Thyroid gland (tissue), 4 donors: ENCODE results near the gene PAX5. TPM values are rescaled to one million over a fixed set of nuclear protein-coding genes. Genes with fewer than 3 reads are reported as not detected.

Source experiments
- DNase-seq, 2 donors: peaks; one replicate each; pipeline ENCODE4 v3.0.0-alpha.2; 2019
- H3K27ac ChIP-seq, 3 donors: fragments of 200-600 bp; sonication (generic); 1 replicate in 2 of 3; 2 replicates in 1 of 3; pipeline ENCODE4 v1.5.1; 2016 to 2019; ENCODE audit warnings: mild to moderate bottlenecking in 1 of 3, moderate library complexity in 1 of 3
- H3K27me3 ChIP-seq: fragments of 200-600 bp; sonication (generic); one replicate; pipeline ENCODE4 v1.5.1; 2019
- H3K36me3 ChIP-seq, 2 donors: fragments of 200-600 bp; sonication (generic); one replicate each; pipeline ENCODE4 v1.5.1; 2016 to 2019
- H3K4me1 ChIP-seq, 2 donors: fragments of 200-600 bp; sonication (generic); one replicate each; pipeline ENCODE4 v1.5.1; 2017 to 2019
- H3K4me3 ChIP-seq, 3 donors: fragments of 200-600 bp; sonication (generic); replicated peaks in 1 of 3; 1 replicate in 2 of 3; 2 replicates in 1 of 3; pipeline ENCODE4 v1.5.1; 2016; ENCODE audit warnings: mild to moderate bottlenecking in 1 of 3
- H3K9me3 ChIP-seq: fragments of 200-600 bp; sonication (generic); one replicate; pipeline ENCODE4 v1.5.1; 2017
- POLR2A ChIP-seq, 2 donors: fragments of 450-650 bp; IDR thresholded peaks; one replicate each; pipeline ENCODE4 v1.6.1; 2017; ENCODE audit warnings: antibody characterized with exemption in 2 of 2, mild to moderate bottlenecking in 2 of 2, moderate library complexity in 1 of 2
- WGBS, 2 donors: methylation state at CpG; one replicate each; pipeline ENCODE4 v1.1.5; 2017; 5-methylcytosine and 5-hydroxymethylcytosine counted together
- intact Hi-C: fragments of 100-400 bp; cut with DNase I; formaldehyde crosslinking; loops from one replicate; pipeline ENCODE4 v1.15.1; 2023
- total RNA-seq, 4 donors: library from RNA; depleted of rRNA; stranded (reverse); fragments of >200 nt; gene quantifications; one replicate each; pipeline ENCODE4 v1.2.3, GENCODE V29; 2016
- TF ChIP-seq, protein P1 (sequence below), 6 experiments: fragments of 200-600 bp in 3 of 6; fragments of 450-650 bp in 3 of 6; sonication (generic) in 3 of 6; IDR thresholded peaks; one replicate each; pipeline ENCODE4 v1.5.1; 2016 to 2019; ENCODE audit warnings: antibody characterized with exemption in 6 of 6, mild to moderate bottlenecking in 2 of 6, inconsistent platforms in 1 of 6, moderate library complexity in 1 of 6

Gene PAX5
- total RNA-seq, 4 donors from 2014 or later = 0.68 TPM; not detected in 3

DNA sequence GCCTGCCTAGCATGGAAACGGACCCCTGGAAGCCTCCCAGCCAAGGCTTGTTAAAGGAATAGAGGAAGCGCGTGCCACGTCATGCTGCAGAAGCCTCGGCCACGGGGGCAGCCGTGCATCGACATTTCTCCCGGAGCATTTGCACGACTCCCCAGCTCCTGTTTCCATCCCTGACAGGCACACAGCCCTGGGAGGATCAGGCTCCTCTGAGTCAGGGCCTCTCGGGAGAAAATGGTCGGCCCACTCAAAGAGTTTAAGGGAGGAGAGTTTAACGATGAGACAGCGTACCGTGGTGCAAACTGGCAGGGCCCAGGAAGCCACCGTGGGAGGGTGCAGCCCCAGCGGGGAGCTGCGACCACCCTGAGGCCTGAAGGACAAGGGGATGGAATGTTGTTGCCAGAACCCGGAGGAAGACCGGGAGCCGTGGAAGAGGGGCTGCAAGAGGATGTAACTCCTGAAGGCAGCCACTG is 213.6 kb downstream of the PAX5 start:
- H3K36me3 ChIP-seq = no peaks in the 10 kb centered on the region
- no peaks in the 10 kb centered on the region for H3K4me1 ChIP-seq
- WGBS, 2 donors = 64 to 79% methylated on average over 21 of the region's 21 CpGs
- DNase-seq = no peak
- H3K27ac ChIP-seq = no peak overlapping the region
- H3K9me3 ChIP-seq = no peaks in the 10 kb centered on the region
- H3K27me3 ChIP-seq = no peaks in the 10 kb centered on the region
- no peak overlapping the region for H3K4me3 ChIP-seq
- no peak for TF ChIP-seq POLR2A (IDR thresholded peaks at IDR 0.05)
- TF ChIP-seq, protein P1, sequence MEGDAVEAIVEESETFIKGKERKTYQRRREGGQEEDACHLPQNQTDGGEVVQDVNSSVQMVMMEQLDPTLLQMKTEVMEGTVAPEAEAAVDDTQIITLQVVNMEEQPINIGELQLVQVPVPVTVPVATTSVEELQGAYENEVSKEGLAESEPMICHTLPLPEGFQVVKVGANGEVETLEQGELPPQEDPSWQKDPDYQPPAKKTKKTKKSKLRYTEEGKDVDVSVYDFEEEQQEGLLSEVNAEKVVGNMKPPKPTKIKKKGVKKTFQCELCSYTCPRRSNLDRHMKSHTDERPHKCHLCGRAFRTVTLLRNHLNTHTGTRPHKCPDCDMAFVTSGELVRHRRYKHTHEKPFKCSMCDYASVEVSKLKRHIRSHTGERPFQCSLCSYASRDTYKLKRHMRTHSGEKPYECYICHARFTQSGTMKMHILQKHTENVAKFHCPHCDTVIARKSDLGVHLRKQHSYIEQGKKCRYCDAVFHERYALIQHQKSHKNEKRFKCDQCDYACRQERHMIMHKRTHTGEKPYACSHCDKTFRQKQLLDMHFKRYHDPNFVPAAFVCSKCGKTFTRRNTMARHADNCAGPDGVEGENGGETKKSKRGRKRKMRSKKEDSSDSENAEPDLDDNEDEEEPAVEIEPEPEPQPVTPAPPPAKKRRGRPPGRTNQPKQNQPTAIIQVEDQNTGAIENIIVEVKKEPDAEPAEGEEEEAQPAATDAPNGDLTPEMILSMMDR (IDR thresholded peaks at IDR 0.05) = no peak
- intact Hi-C loops = no loop called here

DNA sequence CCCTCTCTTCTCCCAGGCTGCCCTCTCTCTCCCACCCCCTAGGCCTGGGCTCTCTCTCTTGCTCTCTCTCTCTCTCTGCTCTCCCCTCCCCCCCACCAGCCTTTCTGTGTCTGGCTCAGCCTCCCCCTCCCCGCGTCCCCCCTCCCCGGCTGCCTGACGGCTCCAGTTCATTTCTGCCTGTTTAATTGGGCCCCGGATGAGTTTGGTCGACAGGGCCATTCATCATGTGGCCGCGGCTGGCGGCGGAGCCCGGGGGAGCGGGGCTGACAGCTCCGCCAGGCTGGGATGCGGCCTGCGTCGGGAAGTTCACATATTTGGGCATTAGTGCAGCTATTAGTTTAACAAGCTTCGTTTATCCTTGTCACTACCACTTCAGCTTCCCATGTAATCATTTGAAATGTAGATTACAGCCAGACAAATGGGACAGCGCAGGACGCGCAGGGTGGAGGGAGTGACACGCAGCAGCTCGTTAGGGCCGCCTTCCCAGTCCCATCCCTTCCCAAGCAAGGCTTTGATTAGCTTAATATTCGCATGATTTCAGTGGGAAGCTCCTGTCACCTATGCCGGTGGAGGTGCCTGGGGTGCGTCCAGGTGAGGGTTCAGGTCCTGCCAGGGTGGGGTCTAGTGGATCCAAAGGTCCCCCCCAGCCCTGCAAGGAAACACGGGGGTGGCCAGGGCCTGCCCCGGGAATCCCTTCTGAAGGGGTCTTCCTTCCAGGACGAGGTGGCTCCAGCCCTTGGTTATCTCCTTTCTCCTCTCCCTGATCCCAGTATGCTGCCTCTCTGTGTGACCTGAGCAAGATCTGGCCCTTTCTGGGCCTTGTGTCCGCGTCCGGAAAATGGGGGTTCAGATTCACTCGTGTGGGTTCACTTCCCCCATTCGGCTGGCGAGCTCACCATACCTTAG is 214.8 kb downstream of the PAX5 start:
- no peaks in the 10 kb centered on the region for H3K4me1 ChIP-seq
- no peaks in the 10 kb centered on the region for H3K9me3 ChIP-seq
- no peak overlapping the region for H3K27ac ChIP-seq
- intact Hi-C loops = no loop called here
- TF ChIP-seq, protein P1 (IDR thresholded peaks at IDR 0.05) = no peak
- TF ChIP-seq POLR2A (IDR thresholded peaks at IDR 0.05) = no peak
- no peaks in the 10 kb centered on the region for H3K27me3 ChIP-seq
- WGBS, 2 donors = 33 to 52% methylated on average over 21 to 35 of the region's 35 CpGs
- H3K36me3 ChIP-seq = no peaks in the 10 kb centered on the region
- no peak for DNase-seq
- H3K4me3 ChIP-seq = peak overlapping the region in 1 of 3 donors; percentile 5

DNA sequence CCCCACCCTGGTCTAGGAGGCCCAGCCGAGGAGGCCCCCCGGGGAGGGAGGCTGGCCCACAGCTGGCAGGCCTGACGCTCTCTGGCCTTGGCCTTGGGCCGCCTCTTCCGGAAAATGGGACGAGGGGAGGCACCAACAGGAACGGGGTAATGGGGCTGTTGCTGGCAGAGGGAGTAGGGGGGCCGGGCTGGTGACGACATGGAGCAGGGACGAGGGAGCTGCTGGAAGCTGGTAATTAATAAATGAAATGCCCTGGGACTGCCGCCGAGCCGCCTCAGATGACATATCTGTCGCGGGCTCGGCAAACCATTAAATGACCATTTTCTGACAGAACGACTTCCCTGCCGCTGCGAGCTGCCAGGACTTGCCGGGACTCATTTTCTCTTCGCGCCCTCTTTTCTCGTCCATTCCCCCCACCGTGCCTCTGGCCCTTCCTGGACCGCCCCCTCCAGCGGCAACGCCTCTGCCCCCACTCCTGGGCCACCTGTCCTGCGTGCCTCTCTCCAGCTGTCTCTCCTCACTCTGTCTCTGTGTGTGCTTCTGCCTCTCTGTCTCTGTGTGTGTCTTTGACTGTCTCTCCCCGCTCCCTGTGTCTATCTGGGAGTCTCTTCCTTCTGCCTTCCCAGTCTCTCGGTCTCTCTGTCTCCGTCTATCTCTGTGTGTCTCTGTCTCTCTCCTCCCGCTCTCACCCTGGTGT is 215.7 kb downstream of the PAX5 start:
- intact Hi-C loops = no loop called here
- H3K27me3 ChIP-seq = no peaks in the 10 kb centered on the region
- H3K4me1 ChIP-seq = no peaks in the 10 kb centered on the region
- WGBS, 2 donors = 14 to 16% methylated on average over 29 to 32 of the region's 32 CpGs
- no peaks in the 10 kb centered on the region for H3K9me3 ChIP-seq
- no peak for TF ChIP-seq POLR2A (IDR thresholded peaks at IDR 0.05)
- TF ChIP-seq, protein P1 (IDR thresholded peaks at IDR 0.05) = no peak
- DNase-seq = no peak
- H3K27ac ChIP-seq = no peak overlapping the region
- peak overlapping the region in 1 of 3 donors; percentile 5 for H3K4me3 ChIP-seq
- no peaks in the 10 kb centered on the region for H3K36me3 ChIP-seq

DNA sequence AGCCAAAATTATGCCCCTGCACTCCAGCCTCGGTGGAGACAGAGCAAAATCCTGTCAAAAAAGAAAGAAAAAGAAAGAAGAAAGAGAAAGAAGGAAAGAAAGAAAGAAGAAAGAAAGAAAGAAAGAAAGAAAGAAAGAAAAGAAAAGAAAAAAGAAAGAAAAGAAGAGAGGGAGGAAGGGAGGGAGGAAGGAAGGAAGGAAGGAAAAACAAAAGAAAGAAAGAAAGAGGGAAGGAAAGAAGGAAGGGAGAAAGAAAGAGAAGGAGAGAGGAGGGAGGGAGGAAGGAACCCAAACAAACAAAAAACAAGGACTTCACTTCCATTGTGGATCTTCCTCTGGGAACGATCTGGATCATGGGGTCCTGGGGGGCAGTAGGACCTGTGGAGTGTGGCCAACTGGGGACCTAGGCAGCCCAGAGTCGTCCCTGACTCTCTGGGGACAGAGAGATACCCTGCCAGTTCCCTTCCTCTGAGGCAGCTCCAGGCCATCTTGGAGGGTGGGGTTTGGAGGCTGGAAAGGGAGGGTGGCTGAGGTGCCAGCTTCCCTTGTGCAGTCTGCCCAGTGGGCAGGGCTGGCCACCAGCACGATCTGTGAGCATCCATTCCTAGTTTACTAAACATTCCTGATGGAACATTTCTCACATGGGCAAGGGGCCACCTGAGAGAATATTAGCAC is 216.8 kb downstream of the PAX5 start:
- Histone ChIP-seq H3K27ac (no peak overlapping the region), H3K36me3 (no peaks in the 10 kb centered on the region), H3K4me3 (no peak overlapping the region), H3K4me1 (no peaks in the 10 kb centered on the region), H3K27me3 (no peaks in the 10 kb centered on the region), H3K9me3 (no peaks in the 10 kb centered on the region)
- 65 to 68% methylated on average over 4 of the region's 4 CpGs for WGBS, 2 donors
- intact Hi-C loops = no loop called here
- no peak for TF ChIP-seq POLR2A (IDR thresholded peaks at IDR 0.05)
- TF ChIP-seq, protein P1 (IDR thresholded peaks at IDR 0.05) = no peak
- DNase-seq = no peak
